ENCODE data around the gene LSM11. TPM values are rescaled to one million over a fixed set of nuclear protein-coding genes. Genes with fewer than 3 reads are reported as not detected.

Gene LSM11
- total RNA-seq, 1 donor from 2014 or later: 3.9 TPM

GRCh38 chr5:157747766-157748700, 4.5 kb downstream of the LSM11 start:
- Histone ChIP-seq H3K36me3 (ENCODE audit: control insufficient read depth, insufficient read depth, low read length) (no peaks in the 10 kb centered on the region), H3K27me3 (ENCODE audit: control insufficient read depth, insufficient read depth, low read length) (no peaks in the 10 kb centered on the region), H3K4me3 (ENCODE audit: low read depth, low read length) (no peak overlapping the region)
- no peak for DNase-seq (ENCODE audit: low read depth)
- TF ChIP-seq CTCF (IDR thresholded peaks at IDR 0.05; ENCODE audit: insufficient read depth, low read length, poor library complexity, severe bottlenecking): no peak

- TF ChIP-seq CTCF (IDR thresholded peaks at IDR 0.05; ENCODE audit: insufficient read depth, low read length, poor library complexity, severe bottlenecking): no peak
- no peaks in the 10 kb centered on the region for H3K36me3 ChIP-seq (ENCODE audit: control insufficient read depth, insufficient read depth, low read length)
- H3K27me3 ChIP-seq (ENCODE audit: control insufficient read depth, insufficient read depth, low read length): no peaks in the 10 kb centered on the region
- peak; percentile 10 for DNase-seq (ENCODE audit: low read depth)
- H3K4me3 ChIP-seq (ENCODE audit: low read depth, low read length): no peak overlapping the region
These were observed 5.4 kb downstream of the LSM11 start for GRCh38 chr5:157748760-157749461.

GRCh38 chr5:157749462-157749799, 5.9 kb downstream of the LSM11 start:
- TF ChIP-seq CTCF (IDR thresholded peaks at IDR 0.05; ENCODE audit: insufficient read depth, low read length, poor library complexity, severe bottlenecking): no peak
- no peak overlapping the region for H3K4me3 ChIP-seq (ENCODE audit: low read depth, low read length)
- DNase-seq (ENCODE audit: low read depth): no peak

GRCh38 chr5:157750320-157750719, 6.8 kb downstream of the LSM11 start:
- H3K36me3 ChIP-seq (ENCODE audit: control insufficient read depth, insufficient read depth, low read length): no peaks in the 10 kb centered on the region
- no peaks in the 10 kb centered on the region for H3K27me3 ChIP-seq (ENCODE audit: control insufficient read depth, insufficient read depth, low read length)
- DNase-seq (ENCODE audit: low read depth): no peak
- TF ChIP-seq CTCF (IDR thresholded peaks at IDR 0.05; ENCODE audit: insufficient read depth, low read length, poor library complexity, severe bottlenecking): no peak
- no peak overlapping the region for H3K4me3 ChIP-seq (ENCODE audit: low read depth, low read length)

More at GRCh38 chr5:157749462-157749799, 5.9 kb downstream of the LSM11 start:
- Histone ChIP-seq H3K27me3 (ENCODE audit: control insufficient read depth, insufficient read depth, low read length) (no peaks in the 10 kb centered on the region), H3K36me3 (ENCODE audit: control insufficient read depth, insufficient read depth, low read length) (no peaks in the 10 kb centered on the region)

- no peak for DNase-seq (ENCODE audit: low read depth)
- no peak overlapping the region for H3K4me3 ChIP-seq (ENCODE audit: low read depth, low read length)
- no peak for TF ChIP-seq CTCF (IDR thresholded peaks at IDR 0.05; ENCODE audit: insufficient read depth, low read length, poor library complexity, severe bottlenecking)
- H3K27me3 ChIP-seq (ENCODE audit: control insufficient read depth, insufficient read depth, low read length): no peaks in the 10 kb centered on the region
- no peaks in the 10 kb centered on the region for H3K36me3 ChIP-seq (ENCODE audit: control insufficient read depth, insufficient read depth, low read length)
These were observed 12.6 kb downstream of the LSM11 start for GRCh38 chr5:157756122-157756521.

Measured in kidney epithelial cell (primary cell).